ENCODE results near the gene ZDHHC11. TPM values are rescaled to one million over a fixed set of nuclear protein-coding genes. Genes with fewer than 3 reads are reported as not detected.
"Not testable (repeated sequence)": the region's sequence is repeated elsewhere in the genome, so short reads cannot be mapped to it uniquely, and the experiment has no call there.

ZDHHC11 gene
- total RNA-seq, 5 donors from 2014 or later (not counting 1 experiment from before 2014, with no cell fraction given) = 6.5 to 38.0 (median 11.6) TPM

- no peak overlapping the region for H3K27ac ChIP-seq (ENCODE audit: low read length)
- Mint-ChIP-seq H3K9me3 (no peaks in the 10 kb centered on the region), H3K4me1 (peaks cover 11 to 12% (median 11%) of the 10 kb centered on the region in 3 donors), H3K27me3 (peaks cover 0 to 2% of the 10 kb centered on the region in 2 donors), H3K4me3 (no peak overlapping the region), H3K36me3 (peaks cover 5% of the 10 kb centered on the region), H3K27ac (no peak overlapping the region)
- H3K9me3 ChIP-seq = no peaks in the 10 kb centered on the region
- ChIA-PET CTCF (no interaction called here), POLR2A (no interaction called here)
- peaks cover 0 to 3% of the 10 kb centered on the region in 2 experiments for H3K27me3 ChIP-seq (replicated peaks in 1 of 2; ENCODE audit: control insufficient read depth in 2 of 2, extremely low read depth in 1 of 2, insufficient read depth in 2 of 2, low read length in 1 of 2)
- no peak overlapping the region for H3K4me3 ChIP-seq (ENCODE audit: control insufficient read depth in 1 of 2, extremely low read depth in 1 of 2, low read length in 1 of 2)
- ATAC-seq (replicated peaks in 1 of 4) = no peak
- no peaks in the 10 kb centered on the region for H3K36me3 ChIP-seq (ENCODE audit: control insufficient read depth in 2 of 2, extremely low read depth in 1 of 2, insufficient read depth in 1 of 2, low read length in 1 of 2)
- WGBS (ENCODE audit: insufficient coverage) = 82% methylated on average over 5 of the region's 5 CpGs
- DNase-seq = peak in 1 of 35 experiments; percentile 7
- peaks cover 4 to 17% of the 10 kb centered on the region in 2 experiments for H3K4me1 ChIP-seq (ENCODE audit: control insufficient read depth in 1 of 2, extremely low read depth in 1 of 2, insufficient read depth in 2 of 2, low read length in 2 of 2)
Observed at GRCh38 chr5:763397-763796, 87.4 kb downstream of the ZDHHC11 start.

- H3K9me3 Mint-ChIP-seq; CTCF ChIA-PET; ATAC-seq (replicated peaks in 1 of 4); H3K27me3 Mint-ChIP-seq; H3K27ac ChIP-seq (ENCODE audit: low read length); H3K36me3 ChIP-seq (ENCODE audit: control insufficient read depth in 2 of 2, extremely low read depth in 1 of 2, insufficient read depth in 1 of 2, low read length in 1 of 2); H3K9me3 ChIP-seq; H3K36me3 Mint-ChIP-seq; H3K27ac Mint-ChIP-seq; H3K4me3 Mint-ChIP-seq; H3K4me3 ChIP-seq (ENCODE audit: control insufficient read depth in 1 of 2, extremely low read depth in 1 of 2, low read length in 1 of 2); POLR2A ChIA-PET; H3K27me3 ChIP-seq (replicated peaks in 1 of 2; ENCODE audit: control insufficient read depth in 2 of 2, extremely low read depth in 1 of 2, insufficient read depth in 2 of 2, low read length in 1 of 2): not testable (repeated sequence)
- WGBS (ENCODE audit: insufficient coverage) = 94% methylated on average over 4 of the region's 8 CpGs
- peaks cover 12 to 16% (median 15%) of the 10 kb centered on the region in 3 donors for H3K4me1 Mint-ChIP-seq
- H3K4me1 ChIP-seq (ENCODE audit: control insufficient read depth in 1 of 2, extremely low read depth in 1 of 2, insufficient read depth in 2 of 2, low read length in 2 of 2) = peaks cover 5 to 21% of the 10 kb centered on the region in 2 experiments
- DNase-seq = peak in 1 of 35 experiments; percentile 15
Observed at GRCh38 chr5:762996-763395, 87.8 kb downstream of the ZDHHC11 start.

GRCh38 chr5:761854-762710, 88.7 kb downstream of the ZDHHC11 start:
- CTCF ChIA-PET = interaction anchor here in 1 of 2 donors (0.6 kb wide), 1 partner anchor 148 kb away, joined by 4 read pairs; no protein-coding TSS in a partner anchor

GRCh38 chr5:761059-761771, 89.6 kb downstream of the ZDHHC11 start:
- no peak overlapping the region for H3K4me3 Mint-ChIP-seq
- Histone ChIP-seq H3K27me3 (replicated peaks in 1 of 2; ENCODE audit: control insufficient read depth in 2 of 2, extremely low read depth in 1 of 2, insufficient read depth in 2 of 2, low read length in 1 of 2) (peaks cover 0 to 3% of the 10 kb centered on the region in 2 experiments), H3K4me1 (ENCODE audit: control insufficient read depth in 1 of 2, extremely low read depth in 1 of 2, insufficient read depth in 2 of 2, low read length in 2 of 2) (peaks cover 9 to 32% of the 10 kb centered on the region in 2 experiments), H3K9me3 (no peaks in the 10 kb centered on the region), H3K27ac (ENCODE audit: low read length) (no peak overlapping the region), H3K36me3 (ENCODE audit: control insufficient read depth in 2 of 2, extremely low read depth in 1 of 2, insufficient read depth in 1 of 2, low read length in 1 of 2) (no peaks in the 10 kb centered on the region), H3K4me3 (ENCODE audit: control insufficient read depth in 1 of 2, extremely low read depth in 1 of 2, low read length in 1 of 2) (no peak overlapping the region)
- H3K4me1 Mint-ChIP-seq = peaks cover 19 to 31% (median 20%) of the 10 kb centered on the region in 3 donors
- peak in 2 of 35 experiments; percentile 0 to 13 for DNase-seq
- CTCF ChIA-PET = no interaction called here
- H3K27me3 Mint-ChIP-seq = peaks cover 0 to 9% of the 10 kb centered on the region in 2 donors
- POLR2A ChIA-PET = no interaction called here
- H3K9me3 Mint-ChIP-seq = no peaks in the 10 kb centered on the region
- no peak for ATAC-seq (replicated peaks in 1 of 4)
- WGBS (ENCODE audit: insufficient coverage) = 68% methylated on average over 10 of the region's 15 CpGs
- peaks cover 5% of the 10 kb centered on the region for H3K36me3 Mint-ChIP-seq
- H3K27ac Mint-ChIP-seq = peak overlapping the region in 1 of 2 donors; percentile 11

More at GRCh38 chr5:761854-762710, 88.7 kb downstream of the ZDHHC11 start:
- 85% methylated on average over 7 of the region's 8 CpGs for WGBS (ENCODE audit: insufficient coverage)
- H3K4me3 Mint-ChIP-seq = no peak overlapping the region
- Histone ChIP-seq H3K27ac (ENCODE audit: low read length) (no peak overlapping the region), H3K4me1 (ENCODE audit: control insufficient read depth in 1 of 2, extremely low read depth in 1 of 2, insufficient read depth in 2 of 2, low read length in 2 of 2) (peaks cover 9 to 30% of the 10 kb centered on the region in 2 experiments), H3K36me3 (ENCODE audit: control insufficient read depth in 2 of 2, extremely low read depth in 1 of 2, insufficient read depth in 1 of 2, low read length in 1 of 2) (no peaks in the 10 kb centered on the region), H3K9me3 (no peaks in the 10 kb centered on the region), H3K4me3 (ENCODE audit: control insufficient read depth in 1 of 2, extremely low read depth in 1 of 2, low read length in 1 of 2) (no peak overlapping the region), H3K27me3 (replicated peaks in 1 of 2; ENCODE audit: control insufficient read depth in 2 of 2, extremely low read depth in 1 of 2, insufficient read depth in 2 of 2, low read length in 1 of 2) (peaks cover 0 to 3% of the 10 kb centered on the region in 2 experiments)
- peaks cover 5% of the 10 kb centered on the region for H3K36me3 Mint-ChIP-seq
- POLR2A ChIA-PET = no interaction called here
- peaks cover 0 to 6% of the 10 kb centered on the region in 2 donors for H3K27me3 Mint-ChIP-seq
- H3K4me1 Mint-ChIP-seq = peaks cover 19 to 25% (median 20%) of the 10 kb centered on the region in 3 donors
- H3K9me3 Mint-ChIP-seq = no peaks in the 10 kb centered on the region
- ATAC-seq (replicated peaks in 1 of 4) (no peak), DNase-seq (peak in 3 of 35 experiments; percentile 0 to 20 (median 14))
- H3K27ac Mint-ChIP-seq = peak overlapping the region in 1 of 2 donors; percentile 11

DNA sequence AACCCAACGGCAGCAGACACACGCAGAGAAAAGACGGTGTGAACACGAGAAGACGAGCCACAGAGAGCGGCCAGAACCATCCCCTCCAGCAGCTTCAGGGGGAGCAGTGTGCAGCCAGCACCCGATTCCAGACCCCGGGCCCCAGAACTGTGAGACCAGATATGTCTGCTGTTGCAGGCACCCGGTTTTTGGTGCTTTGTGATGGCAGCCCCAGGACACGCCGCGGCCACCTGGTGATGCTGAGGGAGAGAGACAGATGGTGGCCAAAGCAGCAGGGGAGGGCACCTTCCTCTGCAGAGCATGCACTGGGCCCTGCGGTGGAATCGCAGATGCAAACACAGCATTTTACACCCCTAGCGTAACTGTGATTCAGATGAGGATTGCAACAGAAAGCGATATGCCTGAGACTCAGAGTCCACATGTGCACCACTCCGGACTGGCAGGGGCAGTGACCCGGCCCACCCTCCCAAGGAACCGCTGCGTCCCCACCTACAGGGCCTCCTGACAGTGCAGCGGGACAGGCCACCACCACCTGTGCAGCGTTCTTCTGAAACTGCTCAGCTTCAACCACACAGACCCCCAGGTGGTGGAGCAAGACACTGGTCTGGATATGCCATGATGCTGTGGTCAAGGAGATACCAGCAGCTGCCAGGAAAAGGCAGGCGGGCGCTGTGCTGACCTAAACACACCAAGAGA, 90.3 kb downstream of the ZDHHC11 start:
- Histone ChIP-seq H3K4me3 (ENCODE audit: control insufficient read depth in 1 of 2, extremely low read depth in 1 of 2, low read length in 1 of 2) (no peak overlapping the region), H3K27me3 (replicated peaks in 1 of 2; ENCODE audit: control insufficient read depth in 2 of 2, extremely low read depth in 1 of 2, insufficient read depth in 2 of 2, low read length in 1 of 2) (peaks cover 0 to 3% of the 10 kb centered on the region in 2 experiments), H3K4me1 (ENCODE audit: control insufficient read depth in 1 of 2, extremely low read depth in 1 of 2, insufficient read depth in 2 of 2, low read length in 2 of 2) (peaks cover 9 to 32% of the 10 kb centered on the region in 2 experiments), H3K27ac (ENCODE audit: low read length) (no peak overlapping the region), H3K9me3 (no peaks in the 10 kb centered on the region), H3K36me3 (ENCODE audit: control insufficient read depth in 2 of 2, extremely low read depth in 1 of 2, insufficient read depth in 1 of 2, low read length in 1 of 2) (no peaks in the 10 kb centered on the region)
- ChIA-PET POLR2A (no interaction called here), CTCF (no interaction called here)
- no peak overlapping the region for H3K4me3 Mint-ChIP-seq
- no peak overlapping the region for H3K27ac Mint-ChIP-seq
- peaks cover 3% of the 10 kb centered on the region for H3K36me3 Mint-ChIP-seq
- H3K4me1 Mint-ChIP-seq = peaks cover 19 to 34% (median 20%) of the 10 kb centered on the region in 3 donors
- H3K9me3 Mint-ChIP-seq = no peaks in the 10 kb centered on the region
- 93% methylated on average over 17 of the region's 24 CpGs for WGBS (ENCODE audit: insufficient coverage)
- DNase-seq = peak in 2 of 35 experiments; percentile 13 to 24
- peaks cover 0 to 9% of the 10 kb centered on the region in 2 donors for H3K27me3 Mint-ChIP-seq
- ATAC-seq (replicated peaks in 1 of 4) = no peak
